OCI-LY3 (cell line): ENCODE measurements around the gene DLD.

Experiments
- H2AFZ ChIP-seq: fragments of 200-600, 300-600 bp; shearing (Covaris generic); 2 replicates; pipeline ENCODE4 v1.6.0; 2014; ENCODE audit warnings: antibody characterized with exemption, low read depth, low read length
- H3K27ac ChIP-seq: fragments of 200-600, 300-600 bp; sonication (generic); 2 replicates; pipeline ENCODE4 v1.5.1; 2014; ENCODE audit warnings: mild to moderate bottlenecking, low read length, moderate library complexity, mixed read lengths
- H3K27me3 ChIP-seq: fragments of 200-600, 300-600 bp; sonication (generic); 2 replicates; pipeline ENCODE4 v1.6.1; 2014; ENCODE audit warnings: low read depth, low read length, mixed read lengths
- H3K36me3 ChIP-seq: fragments of 200-600, 300-600 bp; sonication (generic); replicated peaks from 2 replicates; pipeline ENCODE3; 2014; ENCODE audit warnings: low read depth, low read length, mixed read lengths
- H3K4me1 ChIP-seq: fragments of 300-600, 200-600 bp; sonication (generic); 2 replicates; pipeline ENCODE4 v1.6.1; 2014; ENCODE audit warnings: low read length, mixed read lengths
- H3K4me2 ChIP-seq: fragments of 200-600, 300-600 bp; sonication (generic); 2 replicates; pipeline ENCODE4 v1.6.1; 2014; ENCODE audit warnings: low read length, mixed read lengths
- H3K4me3 ChIP-seq: fragments of 300-600, 200-600 bp; sonication (generic); 2 replicates; pipeline ENCODE4 v1.5.1; 2014; ENCODE audit warnings: antibody characterized with exemption, mild to moderate bottlenecking, low read length, moderate library complexity
- H3K79me2 ChIP-seq: fragments of 300-600, 200-600 bp; shearing (Covaris generic); 2 replicates; pipeline ENCODE4 v1.6.1; 2014; ENCODE audit warnings: mild to moderate bottlenecking, low read length, mixed read lengths
- H3K9ac ChIP-seq: fragments of 300-600, 200-600 bp; shearing (Covaris generic); 2 replicates; pipeline ENCODE4 v1.6.0; 2014; ENCODE audit warnings: mild to moderate bottlenecking, low read length, moderate library complexity
- H3K9me3 ChIP-seq: fragments of 200-600, 300-600 bp; shearing (Covaris generic); 2 replicates; pipeline ENCODE4 v1.6.1; 2014; ENCODE audit warnings: low read length, mixed read lengths; ENCODE audit not compliant: insufficient read depth
- H4K20me1 ChIP-seq: fragments of 200-600, 300-600 bp; sonication (generic); 2 replicates; pipeline ENCODE4 v1.6.1; 2016; ENCODE audit warnings: low read length, mixed read lengths; ENCODE audit not compliant: insufficient read depth
- EZH2phosphoT487 ChIP-seq: fragments of 200-600 bp; shearing (Covaris generic); IDR thresholded peaks from 2 replicates; pipeline ENCODE4 v1.6.1; 2018; ENCODE audit warnings: antibody characterized with exemption, mixed run types, low read depth
- TF ChIP-seq, protein P1 (sequence below): fragments of 200-600, 300-600 bp; sonication (generic); IDR thresholded peaks from 2 replicates; pipeline ENCODE4 v1.5.1; 2014; ENCODE audit warnings: antibody characterized with exemption, low read length, low read depth

The DLD gene

GRCh38 chr7:107961405-107961804, 70.4 kb downstream of the DLD start:
- Histone ChIP-seq H2AFZ (no peak overlapping the region), H3K9ac (no peak overlapping the region), H3K79me2 (no peaks in the 10 kb centered on the region), H3K27me3 (no peaks in the 10 kb centered on the region), H3K27ac (no peak overlapping the region), H3K4me2 (no peak overlapping the region), H3K9me3 (no peaks in the 10 kb centered on the region), H4K20me1 (no peaks in the 10 kb centered on the region), H3K36me3 (no peaks in the 10 kb centered on the region), H3K4me3 (no peak overlapping the region), H3K4me1 (no peaks in the 10 kb centered on the region)
- TF ChIP-seq, protein P1, sequence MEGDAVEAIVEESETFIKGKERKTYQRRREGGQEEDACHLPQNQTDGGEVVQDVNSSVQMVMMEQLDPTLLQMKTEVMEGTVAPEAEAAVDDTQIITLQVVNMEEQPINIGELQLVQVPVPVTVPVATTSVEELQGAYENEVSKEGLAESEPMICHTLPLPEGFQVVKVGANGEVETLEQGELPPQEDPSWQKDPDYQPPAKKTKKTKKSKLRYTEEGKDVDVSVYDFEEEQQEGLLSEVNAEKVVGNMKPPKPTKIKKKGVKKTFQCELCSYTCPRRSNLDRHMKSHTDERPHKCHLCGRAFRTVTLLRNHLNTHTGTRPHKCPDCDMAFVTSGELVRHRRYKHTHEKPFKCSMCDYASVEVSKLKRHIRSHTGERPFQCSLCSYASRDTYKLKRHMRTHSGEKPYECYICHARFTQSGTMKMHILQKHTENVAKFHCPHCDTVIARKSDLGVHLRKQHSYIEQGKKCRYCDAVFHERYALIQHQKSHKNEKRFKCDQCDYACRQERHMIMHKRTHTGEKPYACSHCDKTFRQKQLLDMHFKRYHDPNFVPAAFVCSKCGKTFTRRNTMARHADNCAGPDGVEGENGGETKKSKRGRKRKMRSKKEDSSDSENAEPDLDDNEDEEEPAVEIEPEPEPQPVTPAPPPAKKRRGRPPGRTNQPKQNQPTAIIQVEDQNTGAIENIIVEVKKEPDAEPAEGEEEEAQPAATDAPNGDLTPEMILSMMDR: no peak
- TF ChIP-seq EZH2phosphoT487: no peak

- Histone ChIP-seq H3K27ac (no peak overlapping the region), H4K20me1 (no peaks in the 10 kb centered on the region), H3K36me3 (no peaks in the 10 kb centered on the region), H3K9me3 (no peaks in the 10 kb centered on the region), H2AFZ (no peak overlapping the region), H3K4me1 (no peaks in the 10 kb centered on the region), H3K79me2 (no peaks in the 10 kb centered on the region), H3K4me3 (no peak overlapping the region), H3K9ac (no peak overlapping the region), H3K4me2 (no peak overlapping the region), H3K27me3 (no peaks in the 10 kb centered on the region)
- TF ChIP-seq, protein P1: no peak
- no peak for TF ChIP-seq EZH2phosphoT487
Measured at GRCh38 chr7:107962817-107963216, 71.8 kb downstream of the DLD start.

DNA sequence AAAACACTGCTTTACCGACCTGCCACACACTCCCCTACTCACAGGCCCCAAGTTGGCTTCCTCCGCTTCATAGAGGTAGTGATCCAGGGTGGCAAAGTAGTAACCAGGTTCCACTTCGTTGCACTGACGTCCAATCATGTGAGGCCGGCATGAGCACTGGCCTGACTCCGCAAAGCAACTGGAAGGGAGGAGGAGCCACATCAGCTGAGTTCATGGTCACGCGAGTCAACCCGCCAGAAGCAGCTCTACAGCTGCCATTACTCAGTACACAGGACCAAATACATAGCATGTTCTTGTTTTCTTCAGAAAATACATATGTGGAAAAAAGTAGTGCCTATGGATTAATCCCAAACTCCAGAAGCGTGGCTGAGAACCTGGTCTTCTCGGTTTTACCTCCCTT, 73.5 kb downstream of the DLD start:
- no peak overlapping the region for H3K4me3 ChIP-seq
- no peaks in the 10 kb centered on the region for H4K20me1 ChIP-seq
- H3K4me1 ChIP-seq: no peaks in the 10 kb centered on the region
- H3K9ac ChIP-seq: no peak overlapping the region
- no peak overlapping the region for H2AFZ ChIP-seq
- H3K27me3 ChIP-seq: no peaks in the 10 kb centered on the region
- H3K4me2 ChIP-seq: no peak overlapping the region
- no peaks in the 10 kb centered on the region for H3K9me3 ChIP-seq
- no peak overlapping the region for H3K27ac ChIP-seq
- no peaks in the 10 kb centered on the region for H3K79me2 ChIP-seq
- H3K36me3 ChIP-seq: no peaks in the 10 kb centered on the region
- TF ChIP-seq, protein P1: no peak
- TF ChIP-seq EZH2phosphoT487: no peak

- Histone ChIP-seq H3K4me1 (no peaks in the 10 kb centered on the region), H3K36me3 (no peaks in the 10 kb centered on the region), H3K4me2 (no peak overlapping the region), H4K20me1 (no peaks in the 10 kb centered on the region), H3K9me3 (no peaks in the 10 kb centered on the region), H3K4me3 (no peak overlapping the region), H3K27me3 (no peaks in the 10 kb centered on the region), H2AFZ (no peak overlapping the region), H3K79me2 (no peaks in the 10 kb centered on the region), H3K9ac (no peak overlapping the region), H3K27ac (no peak overlapping the region)
- no peak for TF ChIP-seq EZH2phosphoT487
- TF ChIP-seq, protein P1: no peak
Measured at GRCh38 chr7:107966711-107967110, 75.7 kb downstream of the DLD start.
